NCI-H1436 treated with DMSO at 0.1 percent for 48 hours (cell line): ENCODE results near the gene DCAF6.
A peak's percentile ranks its signal among the peaks of the same experiment; 100 is the strongest.
"Not testable (repeated sequence)": the region's sequence is repeated elsewhere in the genome, so short reads cannot be mapped to it uniquely, and the experiment has no call there.

Experiments
- DNase-seq: peaks from one replicate; lab custom pipeline; 2025; lab: John Stamatoyannopoulos, UW

The DCAF6 gene

DNA sequence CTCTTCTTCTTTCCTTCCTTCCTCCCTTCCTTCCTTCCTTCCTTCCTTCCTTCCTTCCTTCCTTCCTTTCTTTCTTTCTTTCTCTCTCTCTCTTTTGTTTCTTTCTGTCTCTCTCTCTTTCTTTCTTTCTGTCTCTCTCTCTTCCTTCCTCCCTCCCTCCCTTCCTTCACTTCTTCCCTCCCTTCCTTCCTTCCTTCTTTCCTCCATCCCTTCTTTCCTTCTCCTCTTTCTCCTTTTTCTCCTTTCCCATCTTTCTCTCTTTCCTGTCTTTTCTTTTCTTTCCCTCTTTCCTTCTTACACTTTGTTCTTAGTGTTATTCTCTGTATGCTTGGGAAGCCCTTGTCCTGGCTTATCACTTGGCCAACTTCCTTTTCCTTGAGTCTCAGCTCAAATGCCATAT, 72.8 kb downstream of the DCAF6 start:
- no peak for DNase-seq

DNA sequence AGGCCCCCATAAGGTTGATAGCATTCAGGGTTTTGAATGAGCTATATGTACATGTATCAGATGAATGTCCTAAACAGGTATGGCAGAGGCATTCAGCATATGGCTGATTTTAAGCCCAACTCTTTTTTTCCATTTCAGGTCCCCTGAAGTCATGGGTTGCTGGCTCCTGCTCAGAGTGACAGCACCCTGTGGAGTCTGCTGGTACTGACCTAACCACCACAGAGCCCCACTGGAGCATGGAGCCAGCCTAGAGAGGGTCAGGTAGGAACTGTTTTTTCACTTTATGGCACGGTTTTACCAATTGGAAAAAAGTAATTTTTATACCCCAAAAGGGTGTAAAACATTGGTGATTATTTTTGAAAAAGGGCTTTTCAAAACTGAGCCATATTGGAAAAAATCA, 82.9 kb downstream of the DCAF6 start:
- DNase-seq, result no peak

DNA sequence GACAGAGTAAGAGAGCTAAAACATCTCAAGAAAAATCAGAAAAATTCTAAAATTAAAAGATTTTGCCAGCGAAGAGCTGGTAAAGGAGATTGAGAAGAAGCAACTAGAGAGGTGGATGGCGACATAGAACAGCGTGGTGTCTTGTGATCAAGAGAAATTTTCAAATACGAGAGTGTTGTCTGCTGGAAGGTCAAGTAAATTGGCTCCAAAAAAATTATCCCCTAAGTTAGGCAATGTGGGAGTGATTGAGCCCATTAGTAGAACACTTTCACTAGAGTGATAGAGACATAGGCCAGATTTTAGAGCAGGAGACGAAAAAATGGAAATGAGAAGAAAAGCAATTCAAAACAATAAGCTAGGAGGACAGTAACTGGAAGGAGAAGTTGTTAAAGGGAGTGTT, 94.7 kb downstream of the DCAF6 start:
- no peak for DNase-seq

DNA sequence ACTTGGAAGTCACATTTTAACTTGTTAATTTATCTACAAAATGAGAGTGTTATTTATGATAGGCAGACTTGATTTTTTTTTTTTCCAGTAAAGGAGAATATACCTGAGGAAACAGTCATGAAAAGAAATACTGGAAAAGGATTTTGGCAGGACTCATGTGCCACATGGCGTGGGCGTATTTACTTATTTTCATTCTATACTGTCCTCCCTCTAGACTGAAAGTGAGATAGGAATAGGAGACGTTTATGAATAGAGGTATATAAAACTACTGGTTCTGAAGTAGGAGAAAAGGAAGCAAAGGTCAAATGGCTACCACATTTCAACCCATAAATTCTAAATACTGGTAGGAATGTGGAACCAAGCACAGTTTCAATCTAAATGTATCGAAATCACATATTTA, 95.1 kb downstream of the DCAF6 start:
- no peak for DNase-seq

DNA sequence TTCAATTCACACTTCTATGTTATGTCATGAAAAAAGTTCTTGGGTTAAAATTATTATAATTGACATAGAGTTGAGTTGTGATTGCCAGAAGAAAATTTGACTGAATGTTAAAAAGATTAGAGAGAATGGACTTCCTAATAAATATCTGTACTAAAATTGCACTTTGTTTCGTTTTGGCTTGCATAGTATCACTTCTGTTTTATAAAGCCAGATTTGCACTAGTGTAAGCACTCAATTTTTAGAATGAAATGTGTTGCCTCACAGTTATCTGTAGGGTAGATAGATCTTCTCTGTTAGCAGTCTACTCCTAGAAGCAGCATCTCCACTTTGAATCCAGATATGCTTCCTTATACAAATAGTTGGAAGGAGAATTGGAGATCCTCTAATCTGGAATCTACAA, 95.5 kb downstream of the DCAF6 start:
- no peak for DNase-seq

DNA sequence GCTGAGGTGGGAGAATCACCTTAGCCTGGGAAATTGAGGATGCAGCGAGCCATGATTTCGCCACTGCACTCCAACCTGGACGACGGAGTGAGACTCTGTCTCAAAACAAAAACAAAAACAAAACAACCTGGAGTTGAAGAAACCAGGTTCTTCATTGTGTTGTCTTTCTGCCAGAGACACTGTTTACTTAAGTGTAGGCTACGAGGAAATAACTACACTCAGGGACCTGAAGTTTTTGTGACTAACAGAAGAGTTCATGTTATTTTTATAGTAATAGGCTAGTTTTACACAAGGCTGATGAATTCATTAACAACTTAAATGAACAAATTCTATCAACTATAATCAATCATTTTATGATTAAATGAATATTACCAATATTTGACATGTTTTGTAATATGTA, 98.9 kb downstream of the DCAF6 start:
- no peak for DNase-seq

DNA sequence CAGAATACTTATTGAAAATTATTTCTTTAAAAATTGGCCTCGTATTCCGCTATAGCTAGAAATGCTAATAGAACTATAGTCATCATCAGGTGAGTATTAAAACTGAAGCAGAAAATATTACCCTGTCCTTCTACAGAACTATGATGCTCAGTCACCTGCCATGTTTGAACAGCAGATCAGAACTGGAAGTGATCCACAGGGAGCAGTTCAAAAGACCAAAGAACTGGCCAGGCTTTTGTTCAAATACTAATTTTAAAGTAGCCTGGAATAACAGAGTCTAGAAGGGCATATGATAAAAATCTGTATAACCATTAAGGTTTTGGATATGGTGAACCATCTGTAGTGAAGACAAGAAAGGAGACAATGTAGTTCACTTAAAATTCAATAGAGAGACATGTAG, 105.9 kb downstream of the DCAF6 start:
- no peak for DNase-seq

DNA sequence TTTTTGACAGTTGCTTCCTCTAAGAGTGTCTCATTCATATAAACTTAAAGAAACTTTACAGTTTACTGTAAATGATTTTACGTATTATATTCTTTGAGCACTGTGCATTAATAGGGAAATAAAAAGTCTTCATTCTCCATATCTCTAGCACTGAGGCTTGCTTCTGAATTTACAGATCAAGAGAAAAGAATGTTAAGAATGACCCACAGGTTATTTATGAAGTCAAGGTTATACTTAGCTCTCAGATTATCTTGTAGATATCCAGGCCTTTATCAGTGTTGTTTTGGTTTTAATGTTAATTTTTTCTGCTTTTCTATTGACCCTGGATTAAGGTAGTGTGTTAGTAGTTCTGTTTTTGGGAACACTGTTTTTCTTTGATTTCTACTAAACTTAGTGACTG, 108.8 kb downstream of the DCAF6 start:
- DNase-seq, result no peak

DNA sequence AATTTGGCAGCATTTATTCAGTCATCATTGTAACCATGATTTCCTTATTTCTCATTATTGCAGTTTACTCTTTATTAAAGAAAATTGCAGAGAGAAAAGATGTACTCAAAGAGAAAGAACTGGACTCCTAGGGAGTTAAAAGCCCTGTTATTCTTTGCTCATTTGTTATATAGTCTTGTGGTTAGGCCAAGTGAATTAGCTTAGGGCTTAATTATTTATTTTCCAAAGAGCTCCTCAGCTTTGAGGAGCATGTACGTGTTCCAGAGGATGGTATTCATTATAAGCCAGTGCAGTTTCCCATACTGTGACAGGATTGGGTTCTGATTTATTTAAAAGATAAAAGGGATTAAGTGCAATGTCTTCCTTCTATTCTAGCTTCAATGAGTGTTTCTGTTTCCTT, 113.8 kb downstream of the DCAF6 start:
- DNase-seq, result no peak

DNA sequence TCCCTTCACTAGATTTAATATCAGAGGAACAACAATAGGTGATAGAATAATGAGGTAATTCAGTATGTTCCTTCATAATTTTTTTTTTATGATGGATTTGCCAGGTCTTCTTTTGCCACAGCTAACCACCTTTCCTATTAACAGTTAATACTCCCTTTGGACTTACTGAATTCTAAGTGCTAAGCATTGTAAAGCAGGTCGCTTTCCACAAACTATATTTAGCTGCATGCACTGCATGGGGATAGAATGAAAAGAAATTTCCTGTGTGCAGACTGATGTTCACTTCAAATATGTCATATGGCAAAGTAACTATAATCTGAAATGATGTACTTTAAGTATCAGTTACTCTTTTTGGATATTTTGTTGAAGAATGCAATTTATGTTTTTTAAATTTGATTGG, 114.4 kb downstream of the DCAF6 start:
- no peak for DNase-seq

DNA sequence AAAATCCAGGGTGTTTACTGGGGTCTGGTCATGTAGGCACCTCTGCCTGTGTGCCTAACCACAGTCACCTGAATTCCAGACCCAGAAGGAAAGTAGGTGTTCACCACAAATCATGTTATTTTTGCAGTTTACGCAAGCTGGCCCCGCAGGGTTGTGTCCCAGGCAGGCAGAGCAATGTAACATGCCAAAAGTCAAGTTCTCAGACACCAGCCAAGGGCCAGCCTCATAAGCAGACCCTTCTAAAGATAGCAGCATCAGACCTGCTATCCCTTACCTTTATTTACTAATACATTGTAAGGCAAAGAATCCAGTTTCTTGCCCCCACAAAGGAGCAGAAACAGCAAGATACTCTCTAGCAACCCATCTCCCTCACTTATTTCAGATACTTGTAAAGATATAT, 117.2 kb downstream of the DCAF6 start:
- DNase-seq, result no peak

DNA sequence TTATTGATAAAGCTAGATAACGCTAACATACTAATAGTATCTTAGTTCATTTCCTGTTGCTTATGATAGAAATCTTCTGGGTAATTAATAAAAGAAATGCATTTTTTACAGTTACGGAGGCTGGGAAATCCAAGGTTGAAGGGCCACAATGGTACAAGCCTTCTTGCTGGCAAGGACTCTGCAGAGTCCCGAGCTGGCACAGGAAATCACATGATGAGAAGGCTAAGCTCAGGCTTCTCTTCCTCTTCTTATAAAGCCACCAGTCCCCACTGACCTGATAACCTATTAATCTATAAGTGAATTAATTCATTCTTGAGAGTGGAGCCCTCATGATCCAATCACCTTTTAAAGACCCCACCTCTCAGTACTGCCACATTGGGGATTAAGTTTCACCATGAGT, 117.6 kb downstream of the DCAF6 start:
- no peak for DNase-seq

DNA sequence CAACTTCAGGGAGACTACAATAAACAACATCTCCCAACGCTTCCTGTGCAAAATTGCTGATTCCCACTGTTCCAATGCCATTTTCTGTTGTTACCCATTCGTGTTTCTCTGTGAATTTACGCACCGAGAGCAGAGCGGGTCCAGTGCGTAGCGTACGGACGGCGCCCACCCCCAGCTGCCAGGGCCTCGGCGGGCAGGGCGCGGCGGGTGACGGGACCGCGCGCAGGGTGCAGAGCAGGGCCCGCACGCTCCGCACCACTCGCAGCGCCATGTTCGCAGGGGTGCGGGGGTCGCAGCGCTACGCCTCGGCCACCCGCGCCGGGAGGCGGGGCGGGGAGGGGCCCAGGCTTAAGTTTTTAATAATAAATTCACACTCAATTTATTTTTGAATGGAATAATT, 119.7 kb downstream of the DCAF6 start:
- not testable (repeated sequence) for DNase-seq

DNA sequence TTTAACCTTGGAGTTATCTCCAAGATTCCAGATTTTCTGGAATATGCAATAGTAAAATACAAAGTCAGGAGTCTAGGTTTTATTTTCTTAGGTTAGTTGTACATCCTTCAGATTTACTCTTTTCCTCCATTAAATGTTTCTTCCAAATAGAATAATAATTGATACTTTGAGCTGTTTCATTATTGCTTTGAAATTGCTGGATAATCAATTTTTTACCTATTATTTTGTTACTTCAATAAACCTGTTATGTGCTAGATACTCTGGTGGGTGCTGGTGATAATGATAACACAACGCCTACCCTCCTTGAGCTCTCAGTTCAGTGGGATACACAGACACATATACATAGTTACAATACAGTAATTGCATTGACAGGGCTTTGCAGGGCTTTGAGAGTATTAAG, 120.9 kb downstream of the DCAF6 start:
- DNase-seq, result no peak

DNA sequence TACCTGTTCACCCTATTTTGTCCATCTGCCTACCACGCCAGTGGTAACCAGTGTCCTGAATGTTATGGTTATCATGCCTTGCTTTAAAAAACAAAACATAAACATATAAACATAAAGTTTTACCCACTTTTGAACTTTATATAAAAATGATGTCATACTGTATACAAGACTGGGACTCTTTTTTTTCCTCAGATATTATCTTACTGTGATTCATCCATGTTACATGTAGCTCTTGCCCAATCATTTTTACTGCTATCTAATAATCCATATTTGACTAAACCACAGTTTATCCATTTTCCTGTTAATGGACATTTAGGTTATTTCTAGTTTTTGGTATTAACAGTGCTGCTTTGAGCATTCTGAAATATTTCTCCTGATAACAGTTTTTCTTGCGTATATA, 121.4 kb downstream of the DCAF6 start:
- DNase-seq, result no peak

DNA sequence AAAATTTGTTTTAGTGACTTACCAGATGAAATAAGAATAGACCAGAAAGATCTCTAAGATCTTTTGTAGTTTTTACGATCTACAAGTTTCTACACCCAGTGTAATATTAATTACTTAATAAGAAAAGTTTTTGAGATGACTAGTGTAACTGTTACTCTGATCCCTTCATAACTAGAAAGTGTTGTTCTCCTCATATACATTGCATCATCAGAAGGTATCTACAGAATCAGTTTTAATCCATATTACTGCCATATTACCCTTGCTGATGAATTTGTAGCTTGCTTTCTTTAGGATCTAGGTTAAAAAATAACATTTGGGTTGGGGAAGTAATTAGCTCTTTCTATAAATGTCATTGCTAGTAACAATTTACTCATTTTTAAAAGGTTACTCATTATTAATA, 127.7 kb downstream of the DCAF6 start:
- no peak for DNase-seq

DNA sequence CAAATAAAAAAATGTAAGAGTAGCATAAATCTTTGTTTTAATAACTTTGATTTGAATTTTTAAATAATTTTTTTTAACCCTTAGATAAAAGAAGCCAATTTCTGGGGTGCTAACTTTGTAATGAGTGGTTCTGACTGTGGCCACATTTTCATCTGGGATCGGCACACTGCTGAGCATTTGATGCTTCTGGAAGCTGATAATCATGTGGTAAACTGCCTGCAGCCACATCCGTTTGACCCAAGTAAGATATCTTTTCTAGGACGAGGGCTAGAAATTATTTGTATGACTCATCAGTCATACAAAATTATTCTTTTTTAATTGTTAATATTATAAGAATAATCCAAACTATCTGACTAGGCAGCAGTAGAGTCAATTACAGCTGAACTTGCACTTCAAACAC, 129.0 kb downstream of the DCAF6 start:
- DNase-seq, result no peak

DNA sequence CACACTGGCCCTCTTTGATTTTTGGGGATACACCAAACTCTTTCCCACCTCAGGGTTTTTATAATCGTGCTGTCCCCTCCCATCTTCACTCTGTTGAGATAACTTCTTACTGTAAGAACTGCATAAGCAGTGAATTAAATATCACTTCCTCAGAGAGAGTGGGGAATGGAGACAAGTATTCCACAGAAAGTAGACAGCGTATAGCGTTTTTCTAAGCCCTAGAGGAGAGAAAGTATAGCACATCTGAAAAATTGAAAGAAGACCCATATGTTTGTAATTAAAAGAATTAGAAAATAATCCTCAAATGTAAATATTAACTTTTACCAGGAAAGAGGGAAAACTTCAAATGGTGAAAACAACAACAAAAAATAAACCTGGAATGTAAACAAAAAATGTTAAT, 132.9 kb downstream of the DCAF6 start:
- DNase-seq, result no peak

DNA sequence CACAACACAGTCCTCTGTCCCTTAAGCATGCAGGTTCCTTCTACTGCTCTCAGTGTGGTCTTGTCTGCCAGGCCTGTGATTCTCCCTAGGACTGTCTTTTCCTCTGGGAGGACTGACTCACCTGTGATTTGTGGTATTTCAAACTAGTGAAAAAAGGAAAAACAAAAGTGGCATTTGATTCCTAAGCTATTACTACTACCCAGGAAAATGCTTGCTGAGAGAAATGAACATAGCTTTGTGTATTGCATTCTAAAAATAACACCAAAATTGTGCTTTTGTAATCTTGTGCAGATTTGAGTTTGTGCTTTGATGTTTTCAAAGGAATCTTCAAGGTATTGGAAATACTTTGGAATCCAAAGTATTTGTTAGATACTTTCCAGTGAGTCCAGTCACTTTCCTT, 143.3 kb downstream of the DCAF6 start:
- no peak for DNase-seq

DNA sequence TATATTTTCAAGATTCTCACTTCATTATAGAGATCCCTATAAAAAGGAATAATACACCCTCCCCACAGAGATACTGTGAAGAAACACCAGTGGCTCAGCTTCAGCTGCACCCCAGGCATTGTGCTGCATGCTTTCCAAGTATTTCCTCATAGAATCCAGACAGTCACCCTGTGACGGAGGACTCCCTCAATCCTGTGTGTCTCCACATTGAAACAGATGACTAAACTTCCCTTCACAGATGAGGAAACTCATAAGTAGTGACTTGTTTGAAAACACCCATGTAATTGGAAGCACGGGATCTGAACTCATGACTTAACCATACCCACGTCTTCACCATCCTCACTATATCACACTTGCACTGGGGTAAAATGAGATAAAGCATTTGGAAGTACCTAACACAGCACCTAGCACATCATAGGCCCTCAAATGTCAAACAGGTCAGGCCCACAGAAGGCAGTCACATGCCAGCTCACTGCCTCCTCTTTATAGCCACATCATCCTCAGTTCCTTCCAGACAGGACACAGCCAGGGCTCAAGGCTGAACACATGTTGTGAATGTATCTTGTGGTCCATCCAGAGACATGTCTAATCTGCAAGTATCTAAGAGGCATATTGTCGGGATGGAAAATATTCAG, 145.0 kb downstream of the DCAF6 start:
- no peak for DNase-seq

DNA sequence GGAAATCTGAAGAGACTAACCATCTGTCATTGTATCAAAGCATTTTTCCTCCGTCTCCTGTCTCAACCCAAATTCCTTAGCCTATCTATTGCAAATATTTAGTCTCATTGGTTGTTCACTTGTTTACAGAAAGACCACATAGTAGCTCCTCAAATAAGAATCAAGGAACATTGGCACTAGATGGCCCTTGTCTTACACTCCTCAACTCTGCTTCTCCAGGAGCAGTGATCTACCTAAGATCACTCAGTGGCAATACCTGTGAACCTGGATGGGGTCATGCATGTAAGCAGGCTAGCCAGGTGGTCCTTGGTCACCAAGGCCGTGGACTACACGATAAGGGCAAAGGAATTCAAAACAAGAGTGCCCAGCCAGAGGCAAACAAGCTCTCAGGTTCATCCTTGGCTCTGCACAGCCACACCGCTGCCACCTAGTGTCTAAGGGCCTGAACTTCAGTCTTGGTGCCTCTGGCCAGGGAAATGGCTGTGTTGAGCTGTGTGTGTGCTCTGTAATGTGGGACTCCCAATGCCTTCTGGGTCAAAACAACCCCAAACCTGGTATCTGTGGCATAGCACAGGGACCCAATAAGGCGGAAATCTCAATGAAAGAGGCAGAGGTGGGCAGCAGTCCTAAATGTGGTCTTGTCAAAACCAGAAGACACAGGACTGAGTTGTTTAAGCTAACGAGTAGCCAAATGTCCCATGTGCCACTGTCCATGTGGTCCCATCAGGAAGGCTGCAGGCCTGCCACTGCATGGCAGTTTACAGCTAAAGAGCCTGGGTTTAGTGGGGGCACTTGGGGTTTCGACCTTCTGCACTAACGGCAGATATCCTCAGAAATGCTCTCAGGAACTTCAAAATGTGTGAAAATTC, 145.8 kb downstream of the DCAF6 start:
- peak; percentile 4 for DNase-seq

DNA sequence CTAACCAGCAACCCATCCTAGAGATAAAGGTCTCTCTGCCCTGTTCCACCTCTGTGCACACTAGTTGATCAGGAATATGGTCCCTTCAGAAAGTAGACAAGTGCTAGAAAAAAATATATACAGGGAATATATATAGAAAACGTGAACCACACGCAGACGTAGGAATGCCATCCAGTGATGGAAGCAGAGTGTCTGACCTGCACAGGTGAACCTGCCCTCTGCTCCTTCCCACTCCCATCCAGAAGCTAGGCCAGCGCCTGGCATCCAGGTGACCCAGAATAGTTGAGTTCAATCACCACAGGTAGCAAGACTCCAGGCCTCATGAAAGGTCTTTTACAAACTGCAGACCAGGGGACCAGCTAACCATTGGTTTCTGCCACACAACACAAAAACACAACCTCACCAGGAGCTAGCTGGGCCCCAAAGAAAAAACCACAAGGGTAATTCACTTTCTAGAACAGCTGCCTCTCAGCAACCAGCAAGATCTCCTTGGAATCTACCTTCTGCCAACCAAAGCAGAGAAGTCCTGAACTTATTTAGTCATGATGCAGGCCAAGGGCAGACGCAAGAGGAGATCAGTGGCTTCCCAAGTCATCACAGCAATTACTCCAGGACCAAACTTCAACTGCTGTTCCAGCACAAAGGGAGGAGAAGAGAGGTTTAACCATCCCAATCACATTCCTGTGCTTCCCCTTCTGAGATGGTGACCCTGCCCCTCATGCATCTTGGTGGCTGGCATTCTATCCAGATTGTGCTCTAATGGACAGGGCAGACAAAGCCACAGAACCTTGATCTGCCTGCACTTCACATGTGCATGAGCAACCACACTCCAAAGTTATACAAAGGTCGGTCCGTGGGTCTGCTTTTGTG, 147.2 kb downstream of the DCAF6 start:
- no peak for DNase-seq
